Measurements from ENCODE around the gene C3orf22. TPM values are rescaled to one million over a fixed set of nuclear protein-coding genes. Genes with fewer than 3 reads are reported as not detected.

Gene C3orf22
- total RNA-seq, 1 donor from 2014 or later, result not detected

- Mint-ChIP-seq H3K9me3 (no peaks in the 10 kb centered on the region), H3K27me3 (ENCODE audit: insufficient read depth) (peaks cover 3% of the 10 kb centered on the region), H3K36me3 (ENCODE audit: low read depth) (no peaks in the 10 kb centered on the region), H3K4me3 (no peak overlapping the region), H3K27ac (no peak overlapping the region), H3K4me1 (ENCODE audit: low read depth) (no peaks in the 10 kb centered on the region)
- no peak for DNase-seq (ENCODE audit: low spot score)
- intact Hi-C loops (cut with micrococcal nuclease), result no loop called here
These were observed 56.1 kb downstream of the C3orf22 start for GRCh38 chr3:126502656-126503055.

- Mint-ChIP-seq H3K4me3 (no peak overlapping the region), H3K4me1 (ENCODE audit: low read depth) (peaks cover 7% of the 10 kb centered on the region), H3K27ac (no peak overlapping the region), H3K36me3 (ENCODE audit: low read depth) (no peaks in the 10 kb centered on the region), H3K27me3 (ENCODE audit: insufficient read depth) (peaks cover 3% of the 10 kb centered on the region), H3K9me3 (no peaks in the 10 kb centered on the region)
- intact Hi-C loops (cut with micrococcal nuclease), result no loop called here
- no peak for DNase-seq (ENCODE audit: low spot score)
These were observed 57.0 kb downstream of the C3orf22 start for GRCh38 chr3:126501736-126502135.

- H3K36me3 Mint-ChIP-seq (ENCODE audit: low read depth), result no peaks in the 10 kb centered on the region
- H3K4me1 Mint-ChIP-seq (ENCODE audit: low read depth), result peaks cover 7% of the 10 kb centered on the region
- no peak overlapping the region for H3K4me3 Mint-ChIP-seq
- H3K9me3 Mint-ChIP-seq, result no peaks in the 10 kb centered on the region
- peaks cover 3% of the 10 kb centered on the region for H3K27me3 Mint-ChIP-seq (ENCODE audit: insufficient read depth)
- H3K27ac Mint-ChIP-seq, result no peak overlapping the region
- intact Hi-C loops (cut with micrococcal nuclease), result no loop called here
- no peak for DNase-seq (ENCODE audit: low spot score)
These were observed 57.7 kb downstream of the C3orf22 start for GRCh38 chr3:126501054-126501453.

GRCh38 chr3:126500016-126500415 lies 58.7 kb downstream of the C3orf22 start:
- Mint-ChIP-seq H3K27me3 (ENCODE audit: insufficient read depth) (peaks cover 3% of the 10 kb centered on the region), H3K36me3 (ENCODE audit: low read depth) (no peaks in the 10 kb centered on the region), H3K27ac (no peak overlapping the region), H3K9me3 (no peaks in the 10 kb centered on the region), H3K4me1 (ENCODE audit: low read depth) (peaks cover 7% of the 10 kb centered on the region), H3K4me3 (no peak overlapping the region)
- no peak for DNase-seq (ENCODE audit: low spot score)
- intact Hi-C loops (cut with micrococcal nuclease), result no loop called here

Other genes starting within 250 kb of the C3orf22 start
- 0.08 and 0.22 TPM in 2 replicates for gene KLF15, start 201.5 kb downstream of the C3orf22 start, total RNA-seq
- gene CFAP100, start 164.0 kb downstream of the C3orf22 start, total RNA-seq, result not detected in 2 replicates
- gene ZXDC, start 83.0 kb downstream of the C3orf22 start, total RNA-seq, result 29.2 and 29.4 TPM in 2 replicates
- not detected in 2 replicates for gene UROC1, start 41.2 kb downstream of the C3orf22 start, total RNA-seq
- not detected in 2 replicates for gene CHST13, start 34.8 kb downstream of the C3orf22 start, total RNA-seq
- 0.78 and 1.4 TPM in 2 replicates for gene TXNRD3, start 96.2 kb upstream of the C3orf22 start, total RNA-seq
- 15.7 and 17.5 TPM in 2 replicates for gene CHCHD6, start 145.3 kb upstream of the C3orf22 start, total RNA-seq

Measured in activated T-helper 1 cell treated with anti-CD3 and anti-CD28 coated beads, Interleukin-12 subunit alpha, Interleukin-12 subunit beta, Interleukin-2, Interleukin-4 antibody, amounts not matched to agents 30 ng/mL and 10 ng/mL and 1 ng/mL, durations not matched to agents 14 hours and 24 hours and 36 hours (primary cell).